Activated CD8-positive, alpha-beta memory T cell treated with anti-CD3 and anti-CD28 coated beads for 1 hour (primary cell): Measurements from ENCODE around the gene MLF1.
A peak's percentile ranks its signal among the peaks of the same experiment; 100 is the strongest.
"Not testable (repeated sequence)": the region's sequence is repeated elsewhere in the genome, so short reads cannot be mapped to it uniquely, and the experiment has no call there.

Experiments used
- DNase-seq, 2 donors: peaks; one replicate each; pipeline ENCODE4 v3.0.0-alpha.2; 2020; ENCODE audit warnings: low read depth in 1 of 2; ENCODE audit errors: extremely low read depth in 1 of 2

MLF1 gene, protein sequence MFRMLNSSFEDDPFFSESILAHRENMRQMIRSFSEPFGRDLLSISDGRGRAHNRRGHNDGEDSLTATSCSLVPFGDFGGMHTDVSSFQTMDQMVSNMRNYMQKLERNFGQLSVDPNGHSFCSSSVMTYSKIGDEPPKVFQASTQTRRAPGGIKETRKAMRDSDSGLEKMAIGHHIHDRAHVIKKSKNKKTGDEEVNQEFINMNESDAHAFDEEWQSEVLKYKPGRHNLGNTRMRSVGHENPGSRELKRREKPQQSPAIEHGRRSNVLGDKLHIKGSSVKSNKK

DNA sequence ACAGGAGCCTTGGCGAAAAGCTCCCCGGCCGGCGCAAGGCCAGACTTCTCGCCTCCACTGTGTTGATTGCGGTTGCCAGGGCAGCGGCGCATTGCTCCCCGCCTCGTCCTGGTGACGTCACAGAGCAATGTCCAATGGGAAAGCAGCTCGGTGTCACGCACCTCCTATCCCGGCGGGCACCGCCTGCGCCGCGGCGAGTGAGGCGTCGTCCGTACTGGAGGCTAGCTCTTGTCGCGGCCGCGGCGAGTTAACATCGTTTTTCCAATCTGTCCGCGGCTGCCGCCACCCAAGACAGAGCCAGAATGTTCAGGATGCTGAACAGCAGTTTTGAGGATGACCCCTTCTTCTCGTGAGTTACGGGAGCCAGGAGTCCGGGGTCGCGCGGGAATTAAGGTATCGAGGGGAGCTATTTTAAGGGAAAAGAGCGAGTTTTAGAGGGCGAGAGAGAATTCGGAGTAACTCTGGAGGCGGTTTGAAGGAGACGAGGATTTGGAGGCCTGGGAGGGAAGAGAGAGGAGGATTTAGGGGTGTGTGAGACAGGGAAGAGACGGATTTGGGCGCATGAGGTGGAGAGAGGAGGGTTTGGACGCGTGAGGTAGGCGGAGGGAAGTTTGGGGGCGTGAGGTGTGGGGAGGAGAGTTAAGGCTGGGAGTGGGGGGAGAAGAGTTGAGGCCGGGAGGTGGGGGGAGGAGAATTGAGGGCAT, at the start of gene MLF1:
Gene MLF1 (plus strand): TSS at position 196 of the 704 bp plus-strand sequence. CDS start 107 bp downstream, at position 303.
- DNase-seq, result peak; percentile 40 to 72

DNA sequence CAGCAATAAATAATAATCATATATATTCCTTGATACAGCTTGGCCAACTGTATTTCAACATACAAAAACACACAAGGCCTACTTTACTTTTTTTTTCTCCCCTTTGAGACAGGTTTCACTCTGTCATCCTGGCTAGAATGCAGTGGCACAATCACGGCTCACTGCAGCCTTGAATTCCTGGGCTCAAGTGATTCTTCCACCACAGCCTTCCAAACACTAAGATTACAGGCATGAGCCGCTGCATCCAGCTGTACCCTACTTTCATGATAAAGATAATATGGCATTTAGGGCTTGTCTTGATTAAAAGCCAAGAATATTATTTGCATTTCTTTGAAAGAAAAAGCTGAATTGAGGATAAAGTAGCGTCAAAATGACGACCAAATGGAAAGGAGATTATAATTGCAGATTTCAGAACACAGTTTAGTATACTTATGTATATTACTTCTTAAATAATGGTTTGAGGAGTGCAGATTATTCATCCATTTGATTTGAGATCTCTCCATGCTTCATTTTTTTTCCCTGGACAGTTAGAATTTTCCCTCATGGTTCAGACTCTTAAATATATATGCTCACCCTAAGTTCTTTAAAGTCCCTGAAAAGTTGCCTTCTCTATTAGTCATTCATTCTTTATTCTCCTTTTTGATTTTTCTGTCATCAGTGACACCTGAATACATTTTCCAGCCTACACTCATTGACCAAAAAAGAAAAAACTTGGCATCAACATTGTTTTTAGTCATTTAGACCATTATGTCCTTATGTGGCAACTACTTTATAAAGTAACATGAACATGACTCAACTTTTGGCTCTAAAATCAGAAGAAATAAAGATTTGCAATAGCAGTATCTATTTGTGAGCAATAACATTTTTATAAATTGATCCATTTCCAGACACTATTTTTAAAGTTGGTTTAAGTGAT, 48.5 kb upstream of the MLF1 start:
- DNase-seq, result no peak

DNA sequence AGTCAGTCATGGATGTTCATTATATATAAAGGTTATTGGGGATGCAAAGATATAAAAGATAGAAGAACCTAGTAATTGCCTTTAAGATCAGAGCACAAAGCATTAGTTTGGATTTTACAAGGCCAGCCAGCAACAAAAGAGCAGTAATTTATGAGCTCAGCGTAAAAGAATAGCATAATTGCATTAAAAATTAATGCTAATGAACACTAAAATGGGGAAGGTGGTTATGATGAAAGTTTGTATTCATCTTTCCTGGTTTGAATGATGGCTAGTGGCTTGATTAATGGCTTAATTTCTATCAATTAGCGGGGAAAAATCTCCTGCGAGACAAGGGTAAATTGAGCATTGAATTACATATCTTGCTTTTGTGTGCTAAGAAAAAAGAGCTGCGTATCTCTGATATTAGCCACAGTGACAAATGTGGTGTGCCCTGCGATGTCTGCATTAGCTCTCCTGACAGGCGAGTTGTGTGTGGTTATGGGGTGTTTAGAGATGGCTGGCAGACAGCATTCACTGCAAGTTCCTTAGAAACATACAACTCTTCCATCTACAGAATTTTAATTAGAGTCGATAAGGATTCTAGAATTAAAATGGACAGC, 42.8 kb upstream of the MLF1 start:
- DNase-seq, result no peak

DNA sequence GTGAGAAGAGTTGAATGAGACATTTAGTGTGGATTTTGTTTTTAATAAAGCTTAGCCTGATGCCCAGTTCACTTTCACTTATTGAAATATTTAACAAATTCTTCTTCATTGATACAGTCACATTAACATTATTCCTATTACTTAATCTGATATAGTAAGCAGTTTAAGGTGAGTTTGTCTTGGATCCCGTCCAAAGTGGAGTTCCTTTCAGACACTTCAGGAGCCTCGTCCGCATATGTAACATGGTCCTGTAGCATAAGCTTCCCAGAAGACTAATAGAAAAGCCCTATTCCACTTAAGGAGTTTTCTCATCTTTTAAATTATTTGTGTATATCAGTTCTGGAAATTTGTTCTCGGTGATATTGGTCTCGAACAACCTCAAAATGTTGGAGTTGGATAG, 39.7 kb upstream of the MLF1 start:
- DNase-seq, result no peak

DNA sequence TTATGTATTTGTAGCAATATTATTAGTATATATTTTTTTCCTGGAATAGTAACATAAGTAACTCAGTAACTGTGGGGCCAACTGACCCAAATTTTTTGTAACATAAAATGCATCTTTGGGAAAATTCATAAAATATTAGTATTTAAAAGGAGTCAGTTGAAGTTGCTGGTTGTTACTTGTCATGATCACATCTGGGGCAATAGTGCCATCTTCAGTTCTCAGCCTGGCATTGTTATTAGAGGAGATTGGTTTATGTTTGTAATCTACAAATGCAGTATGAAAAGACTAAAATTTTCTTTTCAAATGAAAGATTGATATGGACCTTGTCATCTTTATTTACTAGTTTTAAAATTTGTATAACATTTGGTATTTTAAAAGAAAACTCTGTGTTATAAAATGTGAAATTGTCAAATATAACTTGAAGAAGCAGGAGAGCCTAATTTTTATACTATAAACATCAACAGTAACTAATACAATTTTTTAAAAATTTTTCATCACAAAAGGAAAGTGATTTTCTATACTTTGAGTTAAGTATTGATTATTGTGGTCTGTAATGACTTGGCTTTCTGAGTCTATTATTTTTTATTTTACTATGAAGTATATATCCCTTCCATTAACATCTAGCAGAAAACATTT, 38.8 kb upstream of the MLF1 start:
- DNase-seq, result no peak

DNA sequence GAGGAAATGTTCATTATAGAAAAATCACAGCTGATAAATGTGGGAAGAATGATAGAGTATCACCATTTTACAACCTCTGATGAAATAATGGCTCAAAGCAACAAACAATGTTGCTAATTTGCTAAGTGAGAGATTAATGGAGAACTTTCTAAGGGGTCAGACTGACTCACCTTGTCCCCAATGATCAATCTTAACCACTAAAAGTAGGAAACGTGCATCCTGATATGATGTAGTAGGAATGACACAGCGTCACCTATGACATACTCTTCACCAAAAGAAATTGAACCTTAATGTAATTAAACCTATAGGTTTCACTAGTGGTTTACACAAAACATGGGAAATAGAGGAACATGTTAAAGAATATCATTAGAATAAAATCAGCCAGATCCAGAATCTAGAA, 35.1 kb upstream of the MLF1 start:
- no peak for DNase-seq

DNA sequence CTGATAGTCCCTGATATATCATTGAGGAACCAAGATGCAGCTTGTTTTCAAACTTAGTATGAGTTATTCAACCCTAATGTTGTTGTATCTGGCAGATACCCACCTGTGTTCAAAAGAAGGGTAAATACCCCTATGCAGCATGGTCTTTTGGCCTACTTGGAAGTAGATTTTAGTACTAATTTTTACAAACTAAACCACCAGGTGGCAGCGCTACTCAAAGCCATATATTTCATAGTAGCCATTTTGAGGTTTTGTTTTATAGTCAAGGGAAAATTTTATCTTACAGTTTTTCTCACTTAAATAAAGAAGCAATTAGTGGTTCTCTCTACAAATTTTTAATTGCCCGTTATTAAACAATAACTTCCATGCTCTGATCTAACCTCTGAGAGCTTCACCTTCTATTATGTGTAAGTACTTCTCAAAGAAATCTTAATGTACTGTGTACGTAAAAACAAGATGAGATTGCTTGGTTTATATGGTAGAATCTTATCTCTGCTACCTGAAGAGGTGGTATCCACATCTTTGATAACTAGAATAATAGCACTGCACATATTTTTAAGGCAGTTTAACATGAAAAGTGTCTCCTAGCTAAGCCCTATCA, 31.5 kb upstream of the MLF1 start:
- peak; percentile 1 to 8 for DNase-seq

DNA sequence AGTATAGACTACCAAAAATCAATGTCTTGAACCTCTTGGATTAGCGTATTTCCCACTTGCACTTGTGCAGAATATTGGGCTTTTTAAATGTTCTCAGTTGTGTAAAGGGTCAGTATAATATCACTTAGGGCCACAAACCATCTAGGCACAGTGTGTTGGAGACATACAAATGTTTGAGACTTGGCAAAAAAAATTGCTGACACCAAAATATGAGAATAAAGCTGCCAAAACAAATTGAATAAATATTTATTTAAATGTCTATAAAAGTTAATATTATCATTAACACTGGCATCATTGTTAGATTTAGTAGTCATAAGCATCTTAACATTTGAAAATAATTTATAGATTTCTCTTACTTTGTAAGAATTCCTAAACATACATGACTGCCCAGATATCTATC, 30.9 kb upstream of the MLF1 start:
- no peak for DNase-seq

DNA sequence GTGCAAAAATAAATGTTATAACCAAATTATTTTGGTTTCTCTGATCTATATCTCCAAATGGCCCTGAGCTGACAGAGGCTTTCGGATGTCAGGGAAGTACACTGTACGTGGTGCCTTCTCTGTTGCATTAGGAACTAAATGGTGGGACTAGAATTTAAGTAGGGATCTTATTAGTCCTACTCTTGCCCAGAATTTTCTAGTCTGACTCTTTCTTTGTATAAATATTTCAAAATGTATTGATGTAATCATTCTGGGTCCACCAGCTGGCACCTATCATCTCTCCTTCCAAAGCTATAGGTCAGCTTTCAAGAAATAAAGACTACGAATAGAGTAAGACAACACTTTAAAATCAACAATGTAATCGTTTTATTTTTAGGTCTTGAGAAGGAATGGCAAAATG, 22.3 kb upstream of the MLF1 start:
- no peak for DNase-seq

DNA sequence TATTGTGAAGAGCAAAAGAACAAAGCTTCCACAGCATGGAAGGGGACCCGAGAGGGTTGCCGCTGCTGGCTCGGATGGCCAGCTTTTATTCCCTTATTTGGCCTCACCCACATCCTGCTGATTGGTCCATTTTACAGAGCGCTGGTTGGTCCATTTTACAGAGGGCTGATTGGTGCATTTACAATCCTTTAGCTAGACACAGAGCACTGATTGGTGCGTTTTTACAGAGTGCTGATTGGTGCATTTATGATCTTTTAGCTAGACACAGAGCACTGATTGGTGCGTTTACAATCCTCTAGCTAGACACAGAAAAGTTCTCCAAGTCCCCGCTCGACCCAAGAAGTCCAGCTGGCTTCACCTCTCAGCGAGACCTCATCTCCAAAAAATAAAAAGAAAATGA, 21.1 kb upstream of the MLF1 start:
- DNase-seq, result not testable (repeated sequence)

DNA sequence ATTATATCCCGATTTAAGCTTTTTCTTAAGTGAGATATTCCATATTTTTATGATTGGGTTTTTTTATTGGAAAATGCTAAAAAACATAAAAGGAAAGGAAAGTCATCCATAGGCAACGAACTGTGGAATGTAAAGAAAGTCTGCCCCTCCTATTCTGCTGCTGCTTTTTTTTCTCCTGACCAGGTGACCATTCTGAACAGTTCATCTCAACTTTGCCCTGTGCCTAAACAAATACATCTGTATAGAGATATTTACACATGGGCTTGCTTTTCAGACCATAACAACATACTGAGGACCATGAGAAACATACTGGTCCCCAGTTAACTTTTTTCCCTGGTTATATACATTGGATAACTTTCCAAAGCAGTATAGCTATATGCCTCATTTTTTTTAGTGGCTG, 18.9 kb upstream of the MLF1 start:
- no peak for DNase-seq

DNA sequence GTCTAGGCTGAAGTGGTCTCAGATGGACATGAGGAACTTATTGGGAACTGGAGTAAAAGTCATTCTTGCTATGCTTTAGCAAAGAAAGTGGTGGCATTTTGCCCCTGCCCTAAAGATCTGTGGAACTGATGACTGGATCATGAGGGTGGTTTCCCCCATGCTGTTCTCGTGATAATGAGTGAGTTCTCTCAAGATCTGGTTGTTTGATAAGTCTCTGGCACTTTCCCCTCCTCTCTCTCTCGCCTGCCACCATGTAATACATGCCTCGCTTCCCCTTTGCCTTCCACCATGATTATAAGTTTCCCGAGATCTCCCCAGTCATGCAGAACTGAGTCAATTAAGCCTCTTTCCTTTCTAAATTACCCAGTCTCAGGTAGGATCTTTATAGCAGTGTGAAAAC, 11.5 kb upstream of the MLF1 start:
- DNase-seq, result no peak

DNA sequence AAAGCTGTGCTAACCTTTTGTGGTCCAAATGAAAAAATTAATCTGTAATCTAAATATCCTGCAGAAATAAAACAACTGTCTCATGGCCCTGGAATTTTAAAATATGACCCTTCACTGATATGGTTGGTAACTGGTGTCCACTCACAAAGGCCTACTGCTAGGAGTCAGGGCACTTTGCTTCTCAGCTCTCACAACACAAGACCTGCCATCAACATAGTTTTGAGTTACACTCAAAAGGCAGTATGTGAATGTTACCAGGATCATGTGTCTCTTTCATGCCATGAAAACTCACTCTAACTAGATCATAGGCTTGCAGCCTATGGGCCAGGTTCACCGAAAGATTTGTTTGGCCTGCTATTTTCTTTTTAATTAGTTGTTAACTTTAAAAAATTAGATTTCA, 10.0 kb upstream of the MLF1 start:
- no peak for DNase-seq

DNA sequence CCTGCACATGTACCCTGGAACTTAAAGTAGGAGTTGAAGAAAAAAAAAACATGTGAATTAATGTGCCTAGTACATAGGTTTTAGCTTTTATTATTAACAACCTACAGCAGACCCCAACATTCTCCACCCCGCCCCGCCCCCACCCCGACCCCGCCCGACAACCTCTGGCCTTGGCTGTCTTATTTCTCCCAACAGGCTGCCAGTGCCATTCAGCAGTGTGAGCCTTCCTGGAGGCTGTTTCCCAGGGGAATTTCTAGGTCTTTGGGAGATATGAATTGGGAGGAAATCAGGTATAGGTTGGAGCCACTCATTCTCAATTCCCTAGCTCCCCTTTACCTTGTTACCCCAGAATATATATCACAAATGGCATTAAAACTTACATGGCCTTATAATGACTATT, 8.3 kb upstream of the MLF1 start:
- DNase-seq, result no peak

DNA sequence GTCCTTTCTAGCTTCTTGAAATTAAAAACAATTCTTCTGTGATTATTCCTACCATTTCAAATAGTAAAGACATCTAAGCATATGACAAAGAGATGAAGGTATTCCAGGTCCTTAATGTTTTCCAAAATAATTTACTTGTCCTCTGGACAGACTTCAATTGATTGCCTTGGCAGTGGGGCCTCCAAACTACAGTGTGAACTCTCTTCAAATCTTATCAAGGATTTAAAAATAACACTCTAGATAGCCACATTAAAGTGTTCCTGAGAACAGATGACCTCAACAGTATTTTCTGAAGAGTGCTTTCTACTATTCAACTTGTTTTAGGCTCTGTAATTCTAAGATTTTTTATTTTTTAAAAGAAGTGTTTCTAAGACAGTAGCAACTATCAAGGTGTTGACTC, 7.9 kb upstream of the MLF1 start:
- no peak for DNase-seq

DNA sequence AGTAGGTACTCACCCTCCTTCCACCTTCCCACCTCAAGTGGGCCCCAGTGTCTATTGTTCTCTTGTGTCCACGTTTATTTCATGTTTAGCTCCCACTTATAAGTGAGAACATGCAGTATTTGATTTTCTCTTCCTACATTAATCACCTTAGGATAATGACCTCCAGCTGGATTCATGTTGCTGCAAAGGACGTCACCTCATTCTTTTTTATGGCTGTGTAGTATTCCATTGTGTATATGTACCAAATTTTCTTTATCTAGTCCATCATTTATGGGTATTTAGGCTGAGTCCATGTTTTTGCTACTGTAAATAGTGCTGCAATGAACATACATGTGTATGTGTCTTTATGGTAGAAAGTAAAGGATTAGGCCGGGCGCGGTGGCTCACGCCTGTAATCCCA, 5.9 kb upstream of the MLF1 start:
- DNase-seq, result no peak

DNA sequence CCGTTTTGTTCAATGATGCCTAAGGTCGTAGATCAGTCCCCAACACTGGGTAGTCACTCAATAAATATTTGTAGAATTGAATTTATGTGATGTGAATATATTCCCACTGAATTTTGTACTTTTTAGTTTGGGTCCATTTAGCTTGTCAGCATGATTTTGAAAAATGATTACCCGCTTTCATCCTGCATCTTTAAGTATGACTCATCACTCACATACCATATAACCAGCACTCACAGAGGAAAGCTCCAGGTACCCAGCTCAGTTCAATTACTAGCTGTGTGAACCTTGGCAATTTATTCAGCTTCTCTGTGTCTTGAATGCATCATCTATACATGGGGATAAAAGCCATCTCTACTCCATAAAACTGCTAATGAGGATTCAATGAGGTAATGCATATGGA, 2.2 kb upstream of the MLF1 start:
- DNase-seq, result no peak

DNA sequence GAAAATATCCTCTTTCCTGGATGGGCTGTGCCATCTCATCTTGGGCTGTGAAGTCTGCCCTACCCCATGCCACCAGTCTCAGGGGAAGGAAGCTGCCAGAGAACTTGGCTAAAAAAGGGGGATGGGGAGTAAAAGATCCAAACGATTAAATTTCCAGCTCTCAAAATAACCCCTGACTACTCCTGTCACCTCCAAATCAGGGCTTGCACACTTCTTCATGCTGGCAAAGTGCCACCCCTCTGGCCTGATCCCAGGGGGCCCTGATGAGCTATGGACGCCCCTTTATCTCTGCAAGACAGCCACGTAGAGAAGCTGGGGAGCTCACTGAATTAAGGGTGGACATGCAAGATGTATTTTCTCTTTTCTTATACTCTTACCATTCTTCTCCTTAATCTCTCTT, 1.2 kb upstream of the MLF1 start:
- DNase-seq, result no peak

DNA sequence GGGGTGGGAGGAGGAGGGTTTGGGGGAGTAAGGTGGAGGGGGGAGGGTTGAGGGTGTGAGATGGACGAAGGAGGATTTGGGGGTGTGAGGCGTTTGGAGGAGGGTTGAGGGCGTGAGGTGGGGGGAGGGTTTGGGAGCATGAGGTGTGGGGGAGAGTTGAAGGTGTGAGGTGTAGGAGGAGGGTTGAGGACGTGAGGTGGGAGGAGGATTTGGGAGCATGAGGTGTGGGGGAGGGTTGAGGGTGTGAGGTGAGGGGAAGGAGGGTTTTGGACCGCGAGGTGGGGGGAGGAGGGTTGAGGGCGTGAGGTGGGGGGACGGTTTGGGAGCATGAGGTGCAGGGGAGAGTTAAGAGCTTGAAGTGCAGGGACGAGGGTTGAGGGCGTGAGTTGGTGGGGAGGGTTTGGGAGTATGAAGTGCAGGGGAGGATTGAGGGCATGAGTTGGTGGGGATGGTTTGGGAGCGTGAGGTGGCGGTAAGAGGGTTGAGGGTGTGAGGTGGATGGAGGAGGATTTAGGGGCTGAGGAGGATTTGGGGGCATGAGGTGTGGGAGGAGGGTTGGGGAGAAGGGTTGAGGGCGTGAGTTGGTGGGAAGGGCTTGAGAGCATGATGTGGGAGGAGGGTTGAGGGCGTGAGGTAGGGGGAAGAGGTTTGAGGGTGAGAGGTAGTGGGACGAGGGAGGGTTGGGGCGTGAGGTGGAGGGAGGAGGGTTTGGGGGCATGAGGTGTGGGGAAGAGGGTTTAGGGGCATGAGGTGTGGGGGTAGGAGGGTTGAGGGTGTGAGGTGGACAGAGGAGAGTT, 1.2 kb downstream of the MLF1 start:
- no peak for DNase-seq

DNA sequence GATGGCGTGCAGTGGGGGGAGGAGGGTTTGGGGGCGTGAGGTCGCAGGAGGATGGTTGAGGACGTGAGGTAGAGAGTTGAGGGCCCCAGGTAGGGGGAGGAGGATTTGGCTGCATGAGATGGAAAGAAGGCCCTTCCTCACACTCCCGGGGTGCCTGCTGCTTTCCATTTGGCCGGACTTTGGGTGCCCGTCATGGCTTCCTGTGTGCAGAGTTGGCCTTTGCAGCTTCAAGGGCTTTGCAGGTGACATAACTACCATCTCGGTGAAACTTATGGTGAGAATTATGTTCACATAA, 1.7 kb downstream of the MLF1 start:
- no peak for DNase-seq
